B cell (primary cell): ENCODE measurements around the gene INSR. TPM values are rescaled to one million over a fixed set of nuclear protein-coding genes. Genes with fewer than 3 reads are reported as not detected.
A peak's percentile ranks its signal among the peaks of the same experiment; 100 is the strongest.

Experiments used
- ATAC-seq: fragments of 200-7000 bp; cut with Tn5 transposase; one replicate; pipeline ENCODE4 v1.10.0; 2021; ENCODE audit warnings: low read depth, mild to moderate bottlenecking, moderate number of reproducible peaks, moderate library complexity
- CTCF ChIA-PET: fragments of 350-600 bp; sonication (Branson Sonifier 250); formaldehyde crosslinking; loops from one replicate; lab custom pipeline; 2021; ENCODE audit warnings: antibody characterized with exemption, inconsistent platforms; lab: Charles Lee
- POLR2A ChIA-PET: fragments of 350-600 bp; sonication (Branson Sonifier 250); formaldehyde crosslinking; loops from one replicate; lab custom pipeline; 2021; ENCODE audit warnings: antibody characterized with exemption; lab: Charles Lee
- DNase-seq: peaks from one replicate; pipeline ENCODE4 v3.0.0; 2013
- H2AFZ ChIP-seq: 2 replicates; pipeline ENCODE4 v1.6.1; 2012; ENCODE audit warnings: mild to moderate bottlenecking, low read depth, low read length; ENCODE audit not compliant: insufficient read depth, poor library complexity, severe bottlenecking
- H3K27ac ChIP-seq, 2 donors: 1 replicate in 1 of 2; 2 replicates in 1 of 2; pipeline ENCODE4 v1.5.1; 2012 to 2013; ENCODE audit warnings: low read length in 2 of 2, mild to moderate bottlenecking in 2 of 2, moderate library complexity in 1 of 2
- H3K27me3 ChIP-seq, 4 experiments: fragments of 200-600 bp in 1 of 4; sonication (generic) in 1 of 4; replicated peaks in 1 of 4; 1 replicate in 2 of 4; 2 replicates in 2 of 4; pipeline versions ENCODE4 v1.6.1 to v1.7.0; 2013 to 2016; ENCODE audit warnings: low read length in 3 of 4, mild to moderate bottlenecking in 2 of 4, mixed read lengths in 1 of 4, moderate library complexity in 1 of 4; ENCODE audit not compliant: insufficient read depth in 4 of 4, control insufficient read depth in 3 of 4; ENCODE audit errors: control extremely low read depth in 1 of 4
- H3K36me3 ChIP-seq, 2 experiments: replicated peaks in 1 of 2; 1 replicate in 1 of 2; 2 replicates in 1 of 2; pipeline versions ENCODE4 v1.6.1 to v1.7.1; 2013; ENCODE audit warnings: low read length in 1 of 2; ENCODE audit not compliant: insufficient read depth in 2 of 2, control insufficient read depth in 1 of 2; ENCODE audit errors: control extremely low read depth in 1 of 2, extremely low read depth in 1 of 2
- H3K4me1 ChIP-seq, 2 donors: fragments of 200-600 bp in 1 of 2; sonication (generic) in 1 of 2; 1 replicate in 1 of 2; 2 replicates in 1 of 2; pipeline versions ENCODE4 v1.5.1 to v1.6.1; 2013 to 2017; ENCODE audit warnings: low read length in 2 of 2; ENCODE audit not compliant: control insufficient read depth in 2 of 2, insufficient read depth in 2 of 2
- H3K4me2 ChIP-seq: replicated peaks from 2 replicates; pipeline ENCODE3; 2012; ENCODE audit warnings: mild to moderate bottlenecking, low read depth, low read length; ENCODE audit not compliant: poor library complexity, severe bottlenecking
- H3K4me3 ChIP-seq, 5 experiments: fragments of 200-600 bp in 1 of 5; sonication (generic) in 1 of 5; 1 replicate in 3 of 5; 2 replicates in 2 of 5; pipeline versions ENCODE4 v1.5.1 to v1.7.0; 2011 to 2016; ENCODE audit warnings: low read length in 4 of 5, mild to moderate bottlenecking in 4 of 5, low read depth in 2 of 5, control low read depth in 1 of 5, moderate library complexity in 1 of 5; ENCODE audit not compliant: insufficient read depth in 1 of 5; ENCODE audit errors: control extremely low read depth in 1 of 5, extremely low read depth in 1 of 5
- H3K79me2 ChIP-seq: fragments of 200-600 bp; sonication (generic); one replicate; pipeline ENCODE4 v1.6.0; 2016; ENCODE audit warnings: low read length; ENCODE audit not compliant: control insufficient read depth, insufficient read depth
- H3K9ac ChIP-seq: fragments of 200-600 bp; sonication (generic); 2 replicates; pipeline ENCODE4 v1.6.1; 2017; ENCODE audit warnings: mild to moderate bottlenecking, low read length, moderate library complexity
- H3K9me3 ChIP-seq, 3 donors: one replicate each; pipeline versions ENCODE4 v1.6.1 to v1.7.1; 2013; ENCODE audit warnings: low read length in 2 of 3; ENCODE audit not compliant: control insufficient read depth in 2 of 3, insufficient read depth in 1 of 3; ENCODE audit errors: control extremely low read depth in 1 of 3
- H4K20me1 ChIP-seq: 2 replicates; pipeline ENCODE4 v1.6.0; 2012; ENCODE audit warnings: mild to moderate bottlenecking, low read length; ENCODE audit not compliant: insufficient read depth, control insufficient read depth, poor library complexity, severe bottlenecking
- H3K27ac Mint-ChIP-seq: one replicate; pipeline ENCODE4 v1.8.0; 2021; ENCODE audit warnings: mixed read lengths
- H3K27me3 Mint-ChIP-seq: one replicate; pipeline ENCODE4 v1.8.0; 2021; ENCODE audit warnings: mixed read lengths
- H3K4me1 Mint-ChIP-seq: one replicate; pipeline ENCODE4 v1.8.0; 2021; ENCODE audit warnings: mixed read lengths
- H3K4me3 Mint-ChIP-seq: one replicate; pipeline ENCODE4 v1.8.0; 2021; ENCODE audit warnings: mixed read lengths
- H3K9me3 Mint-ChIP-seq: one replicate; pipeline ENCODE4 v1.8.0; 2022; ENCODE audit warnings: mixed read lengths; ENCODE audit not compliant: insufficient read depth
- EZH2 ChIP-seq: IDR thresholded peaks from 2 replicates; pipeline ENCODE4 v1.6.1; 2012; ENCODE audit warnings: borderline replicate concordance, low read depth, mild to moderate bottlenecking, moderate library complexity, low read length; ENCODE audit not compliant: insufficient read depth, poor library complexity, severe bottlenecking
- WGBS: methylation state at CpG from one replicate; pipeline ENCODE4 v1.1.5; 2013; ENCODE audit warnings: missing lambda C conversion rate; ENCODE audit not compliant: insufficient coverage; 5-methylcytosine and 5-hydroxymethylcytosine counted together
- intact Hi-C: fragments of 100-400 bp; cut with micrococcal nuclease; formaldehyde crosslinking; loops from one replicate; pipeline ENCODE4 v1.10.0; 2022
- polyA plus RNA-seq: library from polyadenylated mRNA; depleted of rRNA; stranded (reverse); fragments of >200 nt; gene quantifications from 2 replicates; pipeline ENCODE4 v1.2.3, GENCODE V29; 2012
- total RNA-seq, 2 donors: library from RNA; stranded (reverse); fragments of 120-200 nt in 1 of 2; gene quantifications; 1 replicate in 1 of 2; 2 replicates in 1 of 2; pipeline versions ENCODE4 v1.2.3 to v1.2.4, GENCODE V29; 2013 to 2022
- TF ChIP-seq, protein P1 (sequence below): fragments of 200-600 bp; IDR thresholded peaks from one replicate; pipeline ENCODE4 v1.8.0; 2022; ENCODE audit warnings: antibody characterized with exemption, mild to moderate bottlenecking

The INSR gene
- total and polyA plus RNA-seq, 2 donors (not counting 1 experiment from before 2014, with no cell fraction given): 1.4 to 6.3 TPM

DNA sequence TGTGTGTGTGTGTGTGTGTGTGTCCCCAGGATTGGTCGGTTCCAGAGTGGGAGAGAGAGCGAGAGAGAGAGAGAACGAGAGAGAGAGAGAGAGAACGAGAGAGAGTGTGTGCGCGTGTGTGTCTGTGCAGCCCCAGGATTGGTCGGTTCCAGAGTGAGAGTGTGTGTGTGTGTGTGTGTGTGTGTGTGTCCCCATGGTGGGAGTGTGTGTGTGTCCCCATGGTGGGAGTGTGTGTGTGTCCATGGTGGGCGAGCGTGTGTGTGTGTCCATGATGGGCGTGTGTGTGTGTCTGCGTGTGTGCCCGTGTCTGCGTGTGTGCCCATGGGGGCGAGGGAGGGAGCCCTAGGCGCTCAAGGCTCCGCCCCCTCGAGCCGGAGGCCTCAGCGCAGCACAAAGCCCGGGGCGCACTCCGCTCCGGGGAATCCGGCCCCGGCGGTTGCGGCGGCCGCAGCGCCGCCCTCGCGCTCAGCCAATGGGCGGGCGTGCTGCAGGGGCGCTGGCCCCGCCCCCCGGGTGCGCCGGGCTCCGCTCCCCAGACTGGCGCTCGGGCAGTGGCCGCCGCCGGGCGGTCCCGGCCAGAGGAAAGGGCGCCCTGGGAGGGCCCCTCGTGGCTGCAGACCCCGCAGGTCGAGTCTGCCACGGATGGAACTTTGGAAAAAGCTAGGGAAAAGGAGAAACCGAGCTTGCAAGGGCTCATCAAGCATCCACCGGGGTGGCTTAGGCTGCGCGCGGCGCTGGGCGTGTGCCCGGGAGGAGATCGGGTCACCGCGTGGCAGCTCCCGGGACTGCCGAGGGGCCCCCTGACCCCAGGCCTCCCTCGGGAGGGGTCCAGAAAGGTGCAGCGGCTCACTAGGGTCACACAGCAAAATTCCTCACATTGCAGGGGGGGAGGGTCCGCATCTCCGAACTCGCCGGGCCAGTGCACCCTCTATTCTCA is 96.2 kb downstream of the INSR start:
- Mint-ChIP-seq H3K27ac (peak overlapping the region; percentile 95), H3K4me3 (peak overlapping the region; percentile 93), H3K9me3 (no peaks in the 10 kb centered on the region), H3K4me1 (peaks cover 21% of the 10 kb centered on the region), H3K27me3 (peaks cover under 1% of the 10 kb centered on the region)
- ChIA-PET CTCF (interaction anchor here (0.7 to 1.1 kb wide), 2 partner anchors 16 to 24 kb away, joined by 3 to 5 read pairs; no protein-coding TSS in a partner anchor), POLR2A (interaction anchor here (2.0 kb wide), 1 partner anchor 15 kb away, joined by 10 read pairs; no protein-coding TSS in a partner anchor)
- WGBS: under 1% methylated on average over 68 of the region's 72 CpGs
- no peak for TF ChIP-seq EZH2
- TF ChIP-seq, protein P1, sequence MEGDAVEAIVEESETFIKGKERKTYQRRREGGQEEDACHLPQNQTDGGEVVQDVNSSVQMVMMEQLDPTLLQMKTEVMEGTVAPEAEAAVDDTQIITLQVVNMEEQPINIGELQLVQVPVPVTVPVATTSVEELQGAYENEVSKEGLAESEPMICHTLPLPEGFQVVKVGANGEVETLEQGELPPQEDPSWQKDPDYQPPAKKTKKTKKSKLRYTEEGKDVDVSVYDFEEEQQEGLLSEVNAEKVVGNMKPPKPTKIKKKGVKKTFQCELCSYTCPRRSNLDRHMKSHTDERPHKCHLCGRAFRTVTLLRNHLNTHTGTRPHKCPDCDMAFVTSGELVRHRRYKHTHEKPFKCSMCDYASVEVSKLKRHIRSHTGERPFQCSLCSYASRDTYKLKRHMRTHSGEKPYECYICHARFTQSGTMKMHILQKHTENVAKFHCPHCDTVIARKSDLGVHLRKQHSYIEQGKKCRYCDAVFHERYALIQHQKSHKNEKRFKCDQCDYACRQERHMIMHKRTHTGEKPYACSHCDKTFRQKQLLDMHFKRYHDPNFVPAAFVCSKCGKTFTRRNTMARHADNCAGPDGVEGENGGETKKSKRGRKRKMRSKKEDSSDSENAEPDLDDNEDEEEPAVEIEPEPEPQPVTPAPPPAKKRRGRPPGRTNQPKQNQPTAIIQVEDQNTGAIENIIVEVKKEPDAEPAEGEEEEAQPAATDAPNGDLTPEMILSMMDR: no peak
- Histone ChIP-seq H3K9me3 (no peaks in the 10 kb centered on the region), H3K27me3 (no peaks in the 10 kb centered on the region), H3K4me1 (peaks cover 11 to 19% of the 10 kb centered on the region in 2 donors), H3K9ac (peak overlapping the region; percentile 76), H3K79me2 (no peaks in the 10 kb centered on the region), H3K36me3 (no peaks in the 10 kb centered on the region), H3K4me3 (peak overlapping the region; percentile 54 to 77 (median 72)), H2AFZ (peak overlapping the region; percentile 89), H4K20me1 (no peaks in the 10 kb centered on the region), H3K4me2 (peak overlapping the region; percentile 98), H3K27ac (peak overlapping the region; percentile 60 to 72)
- peak; percentile 95 for DNase-seq
- peak; percentile 84 for ATAC-seq
- intact Hi-C loops: loop anchor here (1.0 to 10.0 kb wide), 6 partner anchors 15 to 1107 kb away; partner anchors contain the start of genes CD320 and INSR
